NCI-H187 (cell line): ENCODE data around the gene BUB3.

Experiments
- DNase-seq, 2 experiments: peaks; one replicate each; lab custom pipeline; 2025; lab: John Stamatoyannopoulos, UW

Gene BUB3

DNA sequence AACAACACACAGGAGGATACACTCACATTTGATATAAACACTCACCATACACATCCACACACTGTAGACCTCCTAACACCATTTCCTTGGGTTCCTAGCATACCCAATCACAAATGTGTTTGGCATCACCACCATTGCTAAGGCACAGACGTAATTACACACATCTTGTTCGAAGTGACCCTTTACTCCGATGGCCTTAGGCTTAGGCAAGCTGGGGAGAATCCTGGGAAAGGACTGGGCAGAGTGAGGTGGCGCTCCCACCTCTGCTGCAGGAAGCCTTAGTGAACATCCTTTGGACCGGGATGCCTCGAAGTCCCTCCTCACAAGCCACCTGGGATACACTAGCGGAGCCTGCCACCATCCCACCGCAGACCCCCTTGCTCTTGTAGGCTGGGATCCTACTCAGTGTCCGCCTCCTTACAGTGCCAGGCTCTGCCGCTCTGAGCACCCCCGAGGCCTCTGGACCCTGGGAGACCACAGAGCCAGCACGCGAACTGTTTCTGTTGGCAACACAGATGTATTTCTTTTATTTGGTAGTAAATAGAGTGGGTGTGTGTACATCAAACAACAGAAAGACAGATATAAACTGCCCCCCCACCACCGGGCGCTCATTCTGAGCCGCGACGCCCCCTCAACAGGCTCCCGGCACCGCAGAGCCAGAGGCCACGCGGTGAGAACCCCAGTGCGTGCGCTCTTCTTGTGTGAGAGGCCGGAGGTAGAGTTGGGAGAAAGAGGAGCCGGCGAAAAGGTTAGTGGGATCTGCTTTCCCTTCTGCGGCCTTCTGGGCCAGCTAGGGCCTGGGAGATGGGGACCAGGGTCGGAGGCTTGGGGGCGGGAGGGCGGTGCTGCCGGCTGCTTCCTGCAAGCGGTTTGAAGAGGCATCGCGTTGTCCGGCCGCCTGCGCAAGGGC lies 12.2 kb upstream of the BUB3 start:
- DNase-seq, result no peak

GRCh38 chr10:123142701-123143161 lies 11.5 kb upstream of the BUB3 start:
- no peak for DNase-seq

DNA sequence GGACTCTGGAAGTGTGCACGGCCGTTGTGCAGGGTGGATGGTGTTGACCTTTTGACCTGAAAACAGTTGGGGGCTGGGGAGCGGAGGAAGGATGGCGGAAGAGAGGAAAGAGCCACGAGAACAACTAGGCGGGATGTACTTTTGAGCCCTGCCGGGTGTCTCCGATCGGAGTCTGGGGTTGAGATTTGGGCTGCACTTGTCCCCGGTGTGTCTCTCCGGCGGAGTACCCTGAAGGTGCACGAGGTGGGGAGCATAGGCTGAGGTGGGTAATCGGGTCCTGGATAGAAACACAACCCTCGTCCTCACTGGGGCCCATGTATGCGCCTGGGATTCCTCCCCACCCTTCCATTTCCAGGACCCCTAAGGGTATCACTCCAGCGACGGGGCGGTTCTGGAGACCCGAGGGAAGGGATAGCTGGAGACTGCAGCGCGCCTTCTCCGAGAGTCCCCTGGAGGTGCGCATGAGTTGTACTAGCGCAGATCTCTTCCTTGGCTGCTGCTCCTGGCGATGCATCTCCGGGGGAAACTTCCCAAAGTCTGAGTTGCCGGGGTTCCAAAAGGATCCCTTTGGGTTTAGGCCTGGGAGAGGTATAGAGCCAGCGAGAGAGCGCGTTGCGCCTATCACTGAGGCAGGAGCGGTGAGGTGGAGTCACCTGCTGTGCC lies 10.9 kb upstream of the BUB3 start:
- no peak for DNase-seq

GRCh38 chr10:123143825-123144168 lies 10.4 kb upstream of the BUB3 start:
- DNase-seq, result no peak

DNA sequence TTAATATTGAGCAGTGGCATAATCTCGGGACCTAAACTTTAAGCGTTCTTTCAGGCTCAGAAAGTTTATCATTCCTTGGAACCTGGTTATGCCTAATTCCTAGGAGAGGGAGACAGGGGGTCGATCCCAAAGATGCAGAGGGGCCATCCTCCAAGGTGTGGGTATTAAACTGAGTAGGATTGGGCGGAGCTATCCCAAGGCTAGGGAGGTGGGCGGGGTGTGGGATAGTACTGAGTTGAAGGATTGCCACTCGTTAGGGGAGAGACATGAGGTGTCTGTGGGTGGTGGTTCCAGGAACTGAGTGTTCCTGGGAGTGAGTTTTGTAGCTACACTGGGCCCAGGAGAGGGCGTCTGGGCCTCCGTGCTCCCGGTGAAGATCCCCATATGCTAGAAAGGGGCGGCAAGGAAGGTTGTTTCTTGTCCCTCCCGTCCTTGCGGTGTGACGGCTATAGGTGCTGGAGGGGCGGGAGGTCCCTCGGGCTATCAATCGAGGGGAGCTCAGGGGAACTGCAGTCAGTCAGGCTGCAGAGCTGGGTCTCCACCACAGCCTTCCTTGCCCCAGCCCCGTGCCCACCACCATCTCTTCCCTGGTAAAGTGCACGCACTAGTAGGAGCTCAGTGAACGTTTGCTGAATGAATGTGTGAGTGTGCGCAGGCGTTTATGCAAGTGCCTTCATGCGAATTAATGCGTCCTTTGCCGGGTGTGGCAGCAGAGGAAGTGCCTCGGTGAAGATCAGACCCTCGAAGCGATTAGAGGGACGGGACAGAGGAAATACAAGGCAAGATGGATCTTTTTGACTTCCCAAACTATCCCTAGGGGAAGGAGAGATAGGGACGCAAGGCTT lies 9.3 kb upstream of the BUB3 start:
- DNase-seq, result no peak

GRCh38 chr10:123145542-123146012 lies 8.6 kb upstream of the BUB3 start:
- DNase-seq, result no peak

DNA sequence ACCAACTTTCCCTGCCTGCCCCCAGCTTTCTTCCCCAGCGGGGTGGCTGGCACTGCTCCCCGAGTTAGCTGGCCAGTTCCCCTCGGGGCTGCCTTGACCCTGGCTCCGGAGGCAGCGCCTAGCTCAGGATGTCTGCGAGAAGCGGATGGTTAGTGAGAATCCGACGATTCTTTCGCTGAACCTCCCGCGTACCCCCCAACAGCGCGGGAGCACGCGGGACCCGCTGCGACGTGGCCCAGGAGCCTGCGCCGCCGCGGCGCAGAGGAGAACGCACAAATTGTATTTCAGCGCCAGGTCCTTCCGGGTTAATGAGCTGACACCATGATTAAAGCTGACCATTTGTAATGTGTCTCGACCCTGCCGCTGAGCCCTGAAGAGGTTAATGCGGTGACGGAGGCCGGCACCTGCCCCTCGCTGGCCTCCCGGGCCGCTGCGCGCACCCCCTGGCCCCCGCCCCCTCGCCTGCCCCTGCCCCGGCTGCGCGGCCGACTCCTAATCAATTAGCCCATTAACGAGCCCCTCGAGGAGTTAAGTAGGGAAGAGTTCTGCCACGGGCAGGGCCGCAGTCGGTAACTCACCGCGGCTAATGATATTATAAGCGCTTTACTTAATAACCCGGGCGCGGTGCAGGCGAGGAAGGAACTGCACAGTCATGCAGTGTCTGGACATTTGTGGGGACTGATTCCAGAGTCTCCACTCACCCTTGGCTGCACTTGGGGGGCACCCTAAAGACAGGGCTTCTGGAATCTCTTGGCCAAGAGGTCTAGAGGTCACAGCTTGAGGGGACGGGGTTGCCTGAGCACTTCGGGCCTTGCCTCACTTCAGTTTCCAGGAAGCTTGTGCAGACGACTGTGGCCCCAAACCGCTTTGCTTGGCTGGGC lies 7.9 kb upstream of the BUB3 start:
- no peak for DNase-seq

GRCh38 chr10:123146894-123147634 lies 7.1 kb upstream of the BUB3 start:
- no peak for DNase-seq

DNA sequence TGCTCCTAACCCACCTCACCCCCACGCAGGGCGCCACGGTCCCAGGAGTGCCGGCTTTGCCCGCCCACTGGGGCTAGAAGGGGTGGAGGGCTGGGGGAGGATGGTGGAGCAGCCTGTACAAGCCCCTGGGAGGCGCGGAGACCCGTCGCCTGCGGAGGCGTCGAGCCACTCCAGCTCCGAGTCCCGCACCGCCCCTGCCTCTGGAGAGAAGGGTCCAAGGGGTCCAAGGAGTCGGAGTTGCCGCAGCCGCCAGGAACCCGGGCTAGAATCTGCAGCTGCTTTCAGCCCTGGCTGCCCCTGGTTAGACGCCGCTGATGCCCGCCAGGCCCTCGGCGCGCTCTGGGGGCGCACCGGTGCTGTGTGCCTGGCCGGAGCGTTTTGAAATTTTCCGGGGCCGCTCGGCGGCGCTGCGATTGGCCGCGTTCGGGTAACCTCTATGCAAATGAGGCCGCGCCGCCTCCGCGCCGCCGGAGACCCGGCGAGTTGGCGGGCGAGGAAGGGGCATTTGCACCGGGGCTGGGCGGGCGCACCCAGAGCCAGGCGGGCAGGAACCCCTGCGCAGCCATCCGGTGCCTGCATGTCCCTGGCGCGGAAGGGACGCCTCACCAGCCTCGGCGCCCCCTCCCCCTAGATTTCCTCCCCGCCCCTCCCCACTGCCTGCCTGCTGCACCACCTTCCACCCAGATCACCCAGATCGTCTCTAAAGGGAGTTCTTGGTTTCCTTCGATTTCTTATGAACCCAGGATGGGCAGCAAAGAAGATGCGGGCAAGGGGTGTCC lies 6.4 kb upstream of the BUB3 start, which contains the start of gene HMX2:
Gene HMX2 (plus strand): TSS at position 502 of the 779 bp plus-strand sequence. CDS start 243 bp downstream, at position 745.
- no peak for DNase-seq

DNA sequence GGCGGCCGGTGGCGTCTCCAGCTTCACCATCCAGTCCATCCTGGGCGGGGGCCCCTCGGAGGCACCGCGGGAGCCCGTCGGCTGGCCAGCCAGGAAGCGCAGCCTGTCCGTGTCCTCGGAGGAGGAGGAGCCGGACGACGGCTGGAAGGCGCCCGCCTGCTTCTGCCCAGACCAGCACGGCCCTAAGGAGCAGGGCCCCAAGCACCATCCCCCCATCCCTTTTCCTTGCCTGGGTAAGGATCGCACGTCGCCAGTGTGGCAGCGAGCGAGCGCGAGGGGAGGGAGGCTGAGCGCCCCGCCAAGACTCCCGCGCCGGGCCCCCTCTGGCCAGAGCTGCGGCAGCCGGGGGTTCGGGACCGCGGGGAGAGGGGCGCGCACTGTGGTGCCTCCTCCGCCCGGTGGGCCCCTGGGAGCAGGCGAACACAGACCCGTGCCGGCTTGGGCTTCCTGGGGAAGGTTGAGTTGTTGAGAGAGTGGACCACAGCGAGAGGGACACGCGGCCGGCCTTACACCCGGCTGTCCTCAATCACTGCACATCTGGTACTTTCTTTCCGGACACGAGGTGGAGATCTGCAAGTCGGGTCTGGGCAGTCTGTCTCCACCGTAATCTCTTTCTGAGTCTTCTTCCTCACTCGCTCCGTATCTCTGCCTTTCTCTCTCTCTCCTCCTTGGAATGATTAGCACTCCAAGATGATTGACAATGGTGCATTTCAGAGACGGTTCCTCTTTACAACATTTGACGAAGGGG lies 5.6 kb upstream of the BUB3 start:
- DNase-seq, result no peak

GRCh38 chr10:123149162-123149567 lies 5.0 kb upstream of the BUB3 start:
- DNase-seq, result no peak

DNA sequence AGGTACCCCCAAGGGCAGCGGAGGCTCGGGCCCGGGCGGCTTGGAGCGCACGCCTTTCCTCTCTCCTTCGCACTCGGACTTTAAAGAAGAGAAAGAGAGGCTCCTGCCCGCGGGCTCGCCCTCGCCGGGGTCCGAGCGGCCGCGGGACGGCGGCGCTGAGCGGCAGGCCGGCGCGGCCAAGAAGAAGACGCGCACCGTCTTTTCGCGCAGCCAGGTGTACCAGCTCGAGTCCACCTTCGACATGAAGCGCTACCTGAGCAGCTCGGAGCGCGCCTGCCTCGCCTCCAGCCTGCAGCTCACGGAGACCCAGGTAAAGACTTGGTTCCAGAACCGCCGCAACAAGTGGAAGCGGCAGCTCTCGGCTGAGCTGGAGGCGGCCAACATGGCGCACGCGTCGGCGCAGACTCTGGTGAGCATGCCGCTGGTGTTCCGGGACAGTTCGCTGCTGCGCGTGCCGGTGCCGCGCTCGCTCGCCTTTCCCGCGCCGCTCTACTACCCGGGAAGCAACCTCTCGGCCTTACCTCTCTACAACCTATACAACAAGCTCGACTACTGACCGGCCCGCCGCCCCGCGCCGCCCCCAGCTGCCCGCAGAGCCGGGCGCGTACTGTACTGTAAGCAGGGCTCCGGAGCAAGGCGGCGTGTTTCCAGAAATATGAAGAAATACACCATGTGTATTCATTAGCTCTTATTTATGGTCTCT lies 4.5 kb upstream of the BUB3 start:
- DNase-seq, result no peak

- no peak for DNase-seq
These were observed 3.8 kb upstream of the BUB3 start for GRCh38 chr10:123150271-123150985.

DNA sequence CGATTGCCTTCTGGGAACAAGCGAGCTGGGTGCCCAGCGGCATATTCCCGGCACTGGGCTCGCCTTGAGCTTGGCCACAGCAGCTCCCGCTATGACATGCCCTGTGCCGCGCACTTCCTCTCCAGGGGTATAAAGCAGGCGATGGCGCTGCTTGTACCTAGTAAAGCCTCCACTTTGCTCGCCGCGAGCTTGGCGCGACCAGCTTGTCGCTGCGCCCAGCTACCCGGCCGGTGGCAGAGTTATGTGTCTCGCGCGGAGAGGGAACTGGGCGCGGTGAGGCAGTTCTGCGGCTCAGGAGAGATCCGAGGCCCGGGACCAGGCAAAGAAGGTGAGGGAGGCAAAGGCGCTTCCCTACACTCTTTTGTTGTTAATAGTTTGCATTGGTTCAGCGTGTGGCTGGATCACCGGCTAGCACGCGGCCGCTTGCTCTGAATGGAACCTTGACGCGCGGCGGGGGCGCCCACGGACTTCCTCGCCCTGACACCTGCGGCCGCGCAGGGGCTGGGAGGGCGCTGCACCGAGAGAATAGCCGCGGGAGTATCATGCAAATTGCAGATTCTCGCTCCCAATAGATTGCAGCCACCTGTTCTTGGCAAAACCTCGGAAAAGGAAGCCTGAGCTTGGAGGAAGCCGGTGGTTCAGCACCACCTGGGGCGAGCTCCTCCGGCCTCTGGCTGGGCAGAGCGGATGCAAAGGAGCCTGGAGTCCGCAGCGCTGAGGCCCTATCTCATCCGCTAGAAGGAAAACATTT lies 3.0 kb upstream of the BUB3 start:
- DNase-seq, result no peak

- no peak for DNase-seq
These were observed 2.5 kb upstream of the BUB3 start for GRCh38 chr10:123151737-123152135.

DNA sequence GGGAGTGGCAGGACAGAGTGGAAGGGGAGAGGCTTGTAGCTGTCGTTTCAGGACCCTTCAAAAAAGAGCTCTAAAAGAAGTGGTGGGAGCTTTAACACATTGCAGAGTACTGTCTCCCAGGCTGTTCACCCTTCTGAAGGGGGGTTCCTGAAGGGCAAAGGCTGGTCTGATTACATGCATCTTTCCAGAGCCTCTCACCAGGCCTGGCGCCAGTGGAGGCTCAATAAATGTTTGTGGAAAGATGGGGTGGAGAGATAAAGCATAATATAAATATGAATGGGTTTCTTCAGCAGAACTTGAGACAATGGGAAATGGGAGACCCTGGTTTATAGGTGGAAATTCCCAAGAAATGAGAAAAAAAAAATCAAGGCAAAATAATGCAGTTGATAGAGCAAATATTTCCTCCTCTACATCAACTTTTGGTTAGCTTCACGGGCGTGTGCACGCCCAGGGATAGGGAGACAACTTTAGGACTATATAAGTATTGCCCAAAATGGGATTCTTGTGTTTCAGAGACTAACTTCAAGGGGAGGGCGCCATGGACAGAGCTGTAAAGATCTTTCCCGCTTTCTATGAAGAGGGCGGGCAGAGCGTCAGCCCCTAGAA lies 613 bp upstream of the BUB3 start:
- DNase-seq, result no peak
